Endothelial cell (in vitro differentiated cells): Measurements from ENCODE around the gene SLC23A2. TPM values are rescaled to one million over a fixed set of nuclear protein-coding genes. Genes with fewer than 3 reads are reported as not detected.
"Not testable (repeated sequence)": the region's sequence is repeated elsewhere in the genome, so short reads cannot be mapped to it uniquely, and the experiment has no call there.

Source experiments
- DNase-seq: peaks from one replicate; pipeline ENCODE4 v3.0.0; 2021; ENCODE audit warnings: low spot score
- H3K27ac Mint-ChIP-seq: one replicate; pipeline ENCODE4 v1.8.0; 2021; ENCODE audit warnings: mixed read lengths, inconsistent platforms; ENCODE audit not compliant: unreplicated experiment
- H3K27me3 Mint-ChIP-seq: one replicate; pipeline ENCODE4 v1.8.0; 2021; ENCODE audit warnings: mild to moderate bottlenecking, moderate library complexity, mixed read lengths, inconsistent platforms; ENCODE audit not compliant: unreplicated experiment
- H3K36me3 Mint-ChIP-seq: one replicate; pipeline ENCODE4 v1.8.0; 2021; ENCODE audit warnings: mild to moderate bottlenecking, low read depth, mixed read lengths, inconsistent platforms; ENCODE audit not compliant: unreplicated experiment
- H3K4me1 Mint-ChIP-seq: one replicate; pipeline ENCODE4 v1.8.0; 2021; ENCODE audit warnings: mild to moderate bottlenecking, mixed read lengths, inconsistent platforms; ENCODE audit not compliant: unreplicated experiment
- H3K4me3 Mint-ChIP-seq: one replicate; pipeline ENCODE4 v1.8.0; 2021; ENCODE audit warnings: mild to moderate bottlenecking, mixed read lengths, inconsistent platforms; ENCODE audit not compliant: unreplicated experiment
- H3K9me3 Mint-ChIP-seq: one replicate; pipeline ENCODE4 v1.8.0; 2021; ENCODE audit warnings: mixed read lengths, inconsistent platforms; ENCODE audit not compliant: unreplicated experiment
- CTCF ChIP-seq: fragments of 200-600 bp; sonication (generic); IDR thresholded peaks from one replicate; pipeline ENCODE4 v1.5.0; 2021; ENCODE audit warnings: antibody characterized with exemption; ENCODE audit not compliant: unreplicated experiment
- total RNA-seq: library from RNA; stranded (reverse); fragmentation: NEBNext Ultra II Directional; extraction: Animal tissue kit (Norgen Biotek cat#: 25700); gene quantifications from one replicate; pipeline ENCODE4 v1.2.1, GENCODE V29; 2021; ENCODE audit not compliant: unreplicated experiment

The SLC23A2 gene
- total RNA-seq, 1 donor from 2014 or later: 71.3 TPM

DNA sequence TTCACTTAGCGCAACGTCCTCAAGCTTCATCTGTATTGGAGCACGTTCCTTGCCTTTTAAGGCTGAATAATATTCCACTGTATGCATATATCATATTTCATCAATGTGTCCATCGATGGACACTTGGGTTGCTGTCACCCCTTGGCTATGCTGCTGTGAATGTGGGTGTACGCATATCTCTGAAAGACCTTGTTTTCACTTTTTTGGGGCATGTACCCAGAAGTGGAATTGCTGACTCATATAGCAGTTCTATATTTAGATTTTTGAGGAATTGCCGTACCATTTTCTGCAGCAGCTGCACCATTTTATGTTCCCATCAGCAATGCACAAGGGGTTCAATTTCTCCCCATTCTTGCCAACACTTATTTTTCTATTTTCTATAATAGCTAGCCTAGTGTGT, 22.8 kb upstream of the SLC23A2 start:
- no peak for TF ChIP-seq CTCF

DNA sequence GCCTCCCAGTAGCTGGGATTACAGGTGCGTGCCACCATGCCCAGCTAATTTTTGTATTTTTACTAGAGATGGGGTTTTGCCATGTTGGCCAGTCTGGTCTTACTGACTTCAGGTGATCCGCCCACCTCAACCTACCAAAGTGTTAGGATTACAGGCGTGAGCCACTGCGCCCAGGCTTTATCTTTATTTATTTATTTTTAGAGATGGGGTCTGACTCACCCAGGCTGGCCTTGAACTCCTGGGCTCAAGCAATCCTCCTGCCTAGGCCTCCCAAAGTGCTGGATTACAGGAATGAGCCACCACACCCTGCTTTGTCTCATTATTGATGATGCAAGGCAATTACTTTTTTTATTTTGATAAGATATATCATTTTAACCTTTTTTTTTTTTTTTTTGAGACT, 21.9 kb upstream of the SLC23A2 start:
- not testable (repeated sequence) for H3K27ac Mint-ChIP-seq, H3K9me3 Mint-ChIP-seq, H3K4me1 Mint-ChIP-seq, H3K27me3 Mint-ChIP-seq, DNase-seq, H3K36me3 Mint-ChIP-seq, H3K4me3 Mint-ChIP-seq

More for the DNA sequence above, 22.8 kb upstream of the SLC23A2 start:
- H3K27me3 Mint-ChIP-seq: peaks cover 2% of the 10 kb centered on the region
- H3K9me3 Mint-ChIP-seq: no peaks in the 10 kb centered on the region
- H3K27ac Mint-ChIP-seq: no peak overlapping the region
- no peak overlapping the region for H3K4me3 Mint-ChIP-seq
- H3K36me3 Mint-ChIP-seq: no peaks in the 10 kb centered on the region
- peaks cover 9% of the 10 kb centered on the region for H3K4me1 Mint-ChIP-seq
- DNase-seq: no peak

- Mint-ChIP-seq H3K9me3 (no peaks in the 10 kb centered on the region), H3K27ac (peak overlapping the region; percentile 55), H3K36me3 (no peaks in the 10 kb centered on the region), H3K27me3 (peaks cover 6% of the 10 kb centered on the region), H3K4me1 (peaks cover 9% of the 10 kb centered on the region), H3K4me3 (peak overlapping the region; percentile 1)
- no peak for TF ChIP-seq CTCF
- no peak for DNase-seq
Measured at GRCh38 chr20:5020760-5021159, 19.4 kb upstream of the SLC23A2 start.

- peaks cover 6% of the 10 kb centered on the region for H3K27me3 Mint-ChIP-seq
- H3K36me3 Mint-ChIP-seq: no peaks in the 10 kb centered on the region
- peaks cover 10% of the 10 kb centered on the region for H3K4me1 Mint-ChIP-seq
- no peak overlapping the region for H3K27ac Mint-ChIP-seq
- no peak for TF ChIP-seq CTCF
- no peak overlapping the region for H3K4me3 Mint-ChIP-seq
- no peak for DNase-seq
- H3K9me3 Mint-ChIP-seq: no peaks in the 10 kb centered on the region
Measured at GRCh38 chr20:5013682-5014447, 12.6 kb upstream of the SLC23A2 start.

- TF ChIP-seq CTCF: no peak
- Mint-ChIP-seq H3K27me3 (peaks cover 3% of the 10 kb centered on the region), H3K27ac (peak overlapping the region; percentile 89), H3K4me3 (no peak overlapping the region), H3K9me3 (no peaks in the 10 kb centered on the region), H3K4me1 (peaks cover 23% of the 10 kb centered on the region), H3K36me3 (no peaks in the 10 kb centered on the region)
- DNase-seq: no peak
Measured at GRCh38 chr20:5008759-5009158, 7.4 kb upstream of the SLC23A2 start.
